ENCODE results near the gene MAFG.

Gene MAFG

DNA sequence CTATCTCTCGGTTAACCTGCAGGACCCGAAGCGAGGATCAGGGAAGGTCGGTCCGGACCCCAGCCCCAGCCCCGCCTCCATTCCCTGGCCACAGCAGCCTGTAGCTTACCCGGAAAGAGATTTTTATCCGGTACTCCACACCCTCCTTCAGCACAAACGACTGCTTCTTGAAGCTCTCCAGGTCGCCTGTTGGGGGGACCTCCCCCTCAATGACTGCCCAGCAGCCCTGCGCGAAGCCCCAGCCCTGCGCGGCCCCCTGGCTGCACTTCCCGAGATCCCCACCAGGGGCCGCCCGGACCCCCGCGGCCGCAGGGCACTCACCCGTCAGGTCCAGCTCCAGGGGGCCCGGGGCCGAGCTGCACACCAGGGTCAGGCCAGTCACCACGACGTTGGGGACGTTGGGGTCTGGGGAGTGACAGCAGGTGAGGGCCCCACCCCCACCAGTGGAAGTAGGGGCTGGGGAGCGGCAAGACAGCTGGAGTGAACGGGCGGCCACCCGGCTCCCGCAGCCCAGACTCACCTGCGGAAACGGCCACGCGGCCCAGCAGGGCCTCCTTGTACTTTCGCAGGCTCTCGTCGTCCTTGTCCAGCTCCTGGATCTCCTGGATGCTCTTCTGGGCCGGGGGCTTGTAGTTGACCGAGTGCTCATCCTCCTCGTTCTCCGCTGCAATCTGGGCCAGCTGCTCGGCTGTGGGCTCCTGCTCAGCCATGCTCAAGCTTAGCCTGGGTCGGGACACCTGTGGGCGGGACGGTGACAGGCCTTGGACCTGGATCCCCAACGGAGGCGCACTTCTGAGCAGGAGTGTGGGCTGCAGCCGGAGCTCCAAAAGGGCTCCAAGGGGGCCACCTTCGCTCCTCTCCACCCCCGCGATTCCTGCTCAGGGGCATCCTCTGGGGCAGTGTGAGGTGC, 58.1 kb downstream of the MAFG start:
- peak; percentile 6 for ATAC-seq

DNA sequence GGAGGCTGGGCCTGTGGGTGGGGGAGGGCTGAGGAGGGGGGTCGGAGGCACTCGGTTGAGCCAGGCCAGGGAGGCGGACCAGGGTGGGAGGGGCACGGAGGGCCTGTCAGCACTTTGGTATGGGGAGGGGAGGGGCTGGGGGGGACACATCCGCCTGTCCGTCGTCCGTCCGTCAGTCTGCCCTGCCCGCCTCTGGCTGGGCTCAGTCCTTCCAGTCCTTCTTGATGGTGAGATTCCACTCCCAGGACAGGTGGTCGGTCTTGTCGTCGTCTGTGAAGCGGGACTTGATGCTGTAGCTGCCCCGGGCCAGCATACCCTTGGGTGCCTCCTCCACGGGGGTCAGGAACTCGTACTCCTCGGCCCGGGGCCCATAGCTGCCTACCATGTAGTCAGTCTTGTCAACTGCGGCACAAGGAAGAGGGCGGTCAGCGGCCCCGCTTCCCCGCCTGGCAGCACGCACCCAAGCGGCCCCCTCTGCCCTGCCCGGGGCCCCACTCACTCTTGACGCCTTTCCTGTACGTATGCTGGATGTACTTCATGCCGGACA, 58.8 kb downstream of the MAFG start:
- TF ChIP-seq OSR1 (CRISPR knock-in tag; IDR thresholded peaks at IDR 0.05) = no peak
- 0 out of 2 replicates have a peak, but pooled peaks have one; percentile 50 for TF ChIP-seq SNAI2 (CRISPR knock-in tag; IDR thresholded peaks at IDR 0.05)
- ATAC-seq = peak; percentile 34

More for the DNA sequence above, 58.1 kb downstream of the MAFG start:
- TF ChIP-seq, protein P1, sequence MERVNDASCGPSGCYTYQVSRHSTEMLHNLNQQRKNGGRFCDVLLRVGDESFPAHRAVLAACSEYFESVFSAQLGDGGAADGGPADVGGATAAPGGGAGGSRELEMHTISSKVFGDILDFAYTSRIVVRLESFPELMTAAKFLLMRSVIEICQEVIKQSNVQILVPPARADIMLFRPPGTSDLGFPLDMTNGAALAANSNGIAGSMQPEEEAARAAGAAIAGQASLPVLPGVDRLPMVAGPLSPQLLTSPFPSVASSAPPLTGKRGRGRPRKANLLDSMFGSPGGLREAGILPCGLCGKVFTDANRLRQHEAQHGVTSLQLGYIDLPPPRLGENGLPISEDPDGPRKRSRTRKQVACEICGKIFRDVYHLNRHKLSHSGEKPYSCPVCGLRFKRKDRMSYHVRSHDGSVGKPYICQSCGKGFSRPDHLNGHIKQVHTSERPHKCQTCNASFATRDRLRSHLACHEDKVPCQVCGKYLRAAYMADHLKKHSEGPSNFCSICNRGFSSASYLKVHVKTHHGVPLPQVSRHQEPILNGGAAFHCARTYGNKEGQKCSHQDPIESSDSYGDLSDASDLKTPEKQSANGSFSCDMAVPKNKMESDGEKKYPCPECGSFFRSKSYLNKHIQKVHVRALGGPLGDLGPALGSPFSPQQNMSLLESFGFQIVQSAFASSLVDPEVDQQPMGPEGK (CRISPR knock-in tag; IDR thresholded peaks at IDR 0.05; ENCODE audit: borderline replicate concordance) = peak; percentile 38; the same call in 1 of the 2 replicates
- TF ChIP-seq ISL1 (CRISPR knock-in tag; IDR thresholded peaks at IDR 0.05) = no peak
- TF ChIP-seq PPARA (CRISPR knock-in tag; IDR thresholded peaks at IDR 0.05; ENCODE audit: borderline replicate concordance) = no peak
- TF ChIP-seq ZNF8 (CRISPR knock-in tag; IDR thresholded peaks at IDR 0.05) = no peak
- peak; percentile 74 for TF ChIP-seq GLIS3 (CRISPR knock-in tag; IDR thresholded peaks at IDR 0.05)
- TF ChIP-seq OSR1 (CRISPR knock-in tag; IDR thresholded peaks at IDR 0.05) = no peak
- TF ChIP-seq, protein P2, sequence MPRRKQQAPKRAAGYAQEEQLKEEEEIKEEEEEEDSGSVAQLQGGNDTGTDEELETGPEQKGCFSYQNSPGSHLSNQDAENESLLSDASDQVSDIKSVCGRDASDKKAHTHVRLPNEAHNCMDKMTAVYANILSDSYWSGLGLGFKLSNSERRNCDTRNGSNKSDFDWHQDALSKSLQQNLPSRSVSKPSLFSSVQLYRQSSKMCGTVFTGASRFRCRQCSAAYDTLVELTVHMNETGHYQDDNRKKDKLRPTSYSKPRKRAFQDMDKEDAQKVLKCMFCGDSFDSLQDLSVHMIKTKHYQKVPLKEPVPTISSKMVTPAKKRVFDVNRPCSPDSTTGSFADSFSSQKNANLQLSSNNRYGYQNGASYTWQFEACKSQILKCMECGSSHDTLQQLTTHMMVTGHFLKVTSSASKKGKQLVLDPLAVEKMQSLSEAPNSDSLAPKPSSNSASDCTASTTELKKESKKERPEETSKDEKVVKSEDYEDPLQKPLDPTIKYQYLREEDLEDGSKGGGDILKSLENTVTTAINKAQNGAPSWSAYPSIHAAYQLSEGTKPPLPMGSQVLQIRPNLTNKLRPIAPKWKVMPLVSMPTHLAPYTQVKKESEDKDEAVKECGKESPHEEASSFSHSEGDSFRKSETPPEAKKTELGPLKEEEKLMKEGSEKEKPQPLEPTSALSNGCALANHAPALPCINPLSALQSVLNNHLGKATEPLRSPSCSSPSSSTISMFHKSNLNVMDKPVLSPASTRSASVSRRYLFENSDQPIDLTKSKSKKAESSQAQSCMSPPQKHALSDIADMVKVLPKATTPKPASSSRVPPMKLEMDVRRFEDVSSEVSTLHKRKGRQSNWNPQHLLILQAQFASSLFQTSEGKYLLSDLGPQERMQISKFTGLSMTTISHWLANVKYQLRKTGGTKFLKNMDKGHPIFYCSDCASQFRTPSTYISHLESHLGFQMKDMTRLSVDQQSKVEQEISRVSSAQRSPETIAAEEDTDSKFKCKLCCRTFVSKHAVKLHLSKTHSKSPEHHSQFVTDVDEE (CRISPR knock-in tag; IDR thresholded peaks at IDR 0.05) = 0 out of 2 replicates have a peak, but pooled peaks have one; percentile 31
- 0 out of 2 replicates have a peak, but pooled peaks have one; percentile 40 for TF ChIP-seq CSDC2 (CRISPR knock-in tag; IDR thresholded peaks at IDR 0.05)
- TF ChIP-seq ESRRG (CRISPR knock-in tag; IDR thresholded peaks at IDR 0.05) = 0 out of 2 replicates have a peak, but pooled peaks have one; percentile 5
- TF ChIP-seq, protein P3, sequence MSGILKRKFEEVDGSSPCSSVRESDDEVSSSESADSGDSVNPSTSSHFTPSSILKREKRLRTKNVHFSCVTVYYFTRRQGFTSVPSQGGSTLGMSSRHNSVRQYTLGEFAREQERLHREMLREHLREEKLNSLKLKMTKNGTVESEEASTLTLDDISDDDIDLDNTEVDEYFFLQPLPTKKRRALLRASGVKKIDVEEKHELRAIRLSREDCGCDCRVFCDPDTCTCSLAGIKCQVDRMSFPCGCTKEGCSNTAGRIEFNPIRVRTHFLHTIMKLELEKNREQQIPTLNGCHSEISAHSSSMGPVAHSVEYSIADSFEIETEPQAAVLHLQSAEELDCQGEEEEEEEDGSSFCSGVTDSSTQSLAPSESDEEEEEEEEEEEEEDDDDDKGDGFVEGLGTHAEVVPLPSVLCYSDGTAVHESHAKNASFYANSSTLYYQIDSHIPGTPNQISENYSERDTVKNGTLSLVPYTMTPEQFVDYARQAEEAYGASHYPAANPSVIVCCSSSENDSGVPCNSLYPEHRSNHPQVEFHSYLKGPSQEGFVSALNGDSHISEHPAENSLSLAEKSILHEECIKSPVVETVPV (CRISPR knock-in tag; IDR thresholded peaks at IDR 0.05) = no peak
- TF ChIP-seq ZFP30 (CRISPR knock-in tag; IDR thresholded peaks at IDR 0.05) = no peak
- TF ChIP-seq ZFP3 (CRISPR knock-in tag; IDR thresholded peaks at IDR 0.05) = no peak
- TF ChIP-seq TCF4 (CRISPR knock-in tag; IDR thresholded peaks at IDR 0.05; ENCODE audit: borderline replicate concordance) = no peak
